GM19023 (cell line): ENCODE data around the gene DDX21.
"Not testable (repeated sequence)": the region's sequence is repeated elsewhere in the genome, so short reads cannot be mapped to it uniquely, and the experiment has no call there.

Experiments
- ATAC-seq: cut with Tn5 transposase; IDR thresholded peaks from one replicate; pipeline ENCODE4 v1.9.1; 2021; ENCODE audit warnings: mild to moderate bottlenecking, moderate library complexity; ENCODE audit not compliant: unreplicated experiment

Gene DDX21

GRCh38 chr10:68987611-68988010 lies 31.6 kb downstream of the DDX21 start:
- no peak for ATAC-seq

- peak; percentile 76 for ATAC-seq
These were observed 32.8 kb downstream of the DDX21 start, which contains the start of gene KIFBP for GRCh38 chr10:68988530-68989316. Gene KIFBP (plus strand): TSS chr10:68988803. CDS start chr10:68988833, 30 bp downstream.

- ATAC-seq, result no peak
These were observed 33.5 kb downstream of the DDX21 start for GRCh38 chr10:68989317-68989990.

GRCh38 chr10:68992636-68993440 lies 36.9 kb downstream of the DDX21 start:
- no peak for ATAC-seq

- ATAC-seq, result peak; percentile 22
These were observed 41.2 kb downstream of the DDX21 start for GRCh38 chr10:68997211-68997610.

GRCh38 chr10:69004821-69005220 lies 48.9 kb downstream of the DDX21 start:
- ATAC-seq, result no peak

- no peak for ATAC-seq
These were observed 49.9 kb downstream of the DDX21 start for GRCh38 chr10:69005704-69006485.

- ATAC-seq, result no peak
These were observed 51.3 kb downstream of the DDX21 start for GRCh38 chr10:69007260-69007659.

- no peak for ATAC-seq
These were observed 53.4 kb downstream of the DDX21 start for GRCh38 chr10:69009360-69009759.

- no peak for ATAC-seq
These were observed 54.2 kb downstream of the DDX21 start for GRCh38 chr10:69010151-69010640.

- ATAC-seq, result not testable (repeated sequence)
These were observed 56.8 kb downstream of the DDX21 start for GRCh38 chr10:69012778-69013177.

GRCh38 chr10:69014171-69014570 lies 58.2 kb downstream of the DDX21 start:
- no peak for ATAC-seq

- no peak for ATAC-seq
These were observed 62.6 kb downstream of the DDX21 start for GRCh38 chr10:69018613-69019012.

GRCh38 chr10:69022611-69023010 lies 66.6 kb downstream of the DDX21 start:
- no peak for ATAC-seq

GRCh38 chr10:69025370-69025896 lies 69.5 kb downstream of the DDX21 start:
- no peak for ATAC-seq

GRCh38 chr10:69033256-69033655 lies 77.3 kb downstream of the DDX21 start:
- no peak for ATAC-seq
